GM12892 (cell line): Measurements from ENCODE around the gene GRID2IP.

ENCODE experiments used
- DNase-seq: peaks from one replicate; pipeline ENCODE4 v3.0.0; 2011; ENCODE audit not compliant: insufficient read length
- FAIRE-seq: peaks from 2 replicates; lab custom pipeline; 2011; peaks lifted over from hg19 to GRCh38; lab: Jason Lieb, UNC
- POLR2A ChIP-seq: IDR thresholded peaks from 2 replicates; pipeline ENCODE4 v1.6.1; 2011; ENCODE audit warnings: low read depth, low read length, control low read depth
- POLR2AphosphoS5 ChIP-seq: IDR thresholded peaks from 2 replicates; pipeline ENCODE4 v1.6.1; 2011; ENCODE audit warnings: low read depth, low read length, control low read depth
- TAF1 ChIP-seq: IDR thresholded peaks from 2 replicates; pipeline ENCODE4 v1.6.1; 2011; ENCODE audit warnings: low read depth, mild to moderate bottlenecking, control low read depth, low read length, borderline replicate concordance

GRID2IP gene

GRCh38 chr7:6510476-6511133, 40.7 kb downstream of the GRID2IP start:
- DNase-seq = no peak
- FAIRE-seq = no peak
- TF ChIP-seq POLR2A = no peak
- TF ChIP-seq TAF1 = no peak
- TF ChIP-seq POLR2AphosphoS5 = no peak

- no peak for TF ChIP-seq TAF1
- no peak for TF ChIP-seq POLR2A
- TF ChIP-seq POLR2AphosphoS5 = no peak
- no peak for FAIRE-seq
These were observed 42.3 kb downstream of the GRID2IP start for GRCh38 chr7:6508950-6509349.

GRCh38 chr7:6508539-6508938, 42.7 kb downstream of the GRID2IP start:
- TF ChIP-seq POLR2AphosphoS5 = no peak
- no peak for TF ChIP-seq TAF1
- TF ChIP-seq POLR2A = no peak
- DNase-seq (no peak), FAIRE-seq (no peak)

More at GRCh38 chr7:6508950-6509349, 42.3 kb downstream of the GRID2IP start:
- no peak for DNase-seq

- no peak for TF ChIP-seq POLR2A
- no peak for TF ChIP-seq TAF1
- no peak for TF ChIP-seq POLR2AphosphoS5
- no peak for FAIRE-seq
- DNase-seq = no peak
These were observed 43.4 kb downstream of the GRID2IP start for GRCh38 chr7:6507906-6508305.

GRCh38 chr7:6505685-6506559, 45.3 kb downstream of the GRID2IP start:
- TF ChIP-seq POLR2A = no peak
- TF ChIP-seq TAF1 = no peak
- no peak for TF ChIP-seq POLR2AphosphoS5
- FAIRE-seq (no peak), DNase-seq (no peak)

GRCh38 chr7:6504996-6505395, 46.3 kb downstream of the GRID2IP start:
- DNase-seq = no peak
- TF ChIP-seq POLR2AphosphoS5 = no peak
- FAIRE-seq = no peak

GRCh38 chr7:6502886-6503285, 48.4 kb downstream of the GRID2IP start:
- no peak for TF ChIP-seq POLR2AphosphoS5
- TF ChIP-seq TAF1 = no peak
- TF ChIP-seq POLR2A = no peak
- no peak for FAIRE-seq
- DNase-seq = no peak

GRCh38 chr7:6501586-6502564, 49.4 kb downstream of the GRID2IP start:
- DNase-seq (no peak), FAIRE-seq (no peak)
- TF ChIP-seq POLR2A (no peak), POLR2AphosphoS5 (no peak), TAF1 (no peak)

GRCh38 chr7:6500691-6501090, 50.6 kb downstream of the GRID2IP start:
- TF ChIP-seq POLR2AphosphoS5 = no peak
- TF ChIP-seq TAF1 = no peak
- TF ChIP-seq POLR2A = no peak
- no peak for DNase-seq
- FAIRE-seq = no peak

GRCh38 chr7:6497994-6498393, 53.3 kb downstream of the GRID2IP start:
- no peak for DNase-seq
- FAIRE-seq = no peak

GRCh38 chr7:6497637-6497905, 53.7 kb downstream of the GRID2IP start:
- DNase-seq (no peak), FAIRE-seq (no peak)
- no peak for TF ChIP-seq TAF1
- TF ChIP-seq POLR2AphosphoS5 = no peak
- TF ChIP-seq POLR2A = no peak

More at GRCh38 chr7:6497994-6498393, 53.3 kb downstream of the GRID2IP start:
- no peak for TF ChIP-seq POLR2AphosphoS5
- no peak for TF ChIP-seq TAF1
- TF ChIP-seq POLR2A = no peak

GRCh38 chr7:6496842-6497636, 54.2 kb downstream of the GRID2IP start:
- no peak for TF ChIP-seq POLR2A
- DNase-seq (no peak), FAIRE-seq (no peak)
